Fibroblast of the aortic adventitia (primary cell): ENCODE results near the gene TTLL10. TPM values are rescaled to one million over a fixed set of nuclear protein-coding genes. Genes with fewer than 3 reads are reported as not detected.

Experiments used
- DNase-seq: peaks from one replicate; pipeline ENCODE4 v3.0.0-alpha.2; 2010; ENCODE audit warnings: low read depth
- H3K4me3 ChIP-seq: 2 replicates; pipeline ENCODE4 v1.5.1; 2011; ENCODE audit warnings: low read depth, mild to moderate bottlenecking, control low read depth, low read length, moderate library complexity
- total RNA-seq: library from RNA; depleted of rRNA; stranded (reverse); fragments of >200 nt; gene quantifications from 2 replicates; pipeline ENCODE4 v1.2.3, GENCODE V29; 2012; ENCODE audit warnings: low replicate concordance
- TF ChIP-seq, protein P1 (sequence below): IDR thresholded peaks from 2 replicates; pipeline ENCODE4 v1.5.1; 2011; ENCODE audit warnings: mild to moderate bottlenecking, low read length, control low read depth, inconsistent platforms; ENCODE audit not compliant: insufficient read depth

TTLL10 gene
- total RNA-seq, 1 donor = not detected

DNA sequence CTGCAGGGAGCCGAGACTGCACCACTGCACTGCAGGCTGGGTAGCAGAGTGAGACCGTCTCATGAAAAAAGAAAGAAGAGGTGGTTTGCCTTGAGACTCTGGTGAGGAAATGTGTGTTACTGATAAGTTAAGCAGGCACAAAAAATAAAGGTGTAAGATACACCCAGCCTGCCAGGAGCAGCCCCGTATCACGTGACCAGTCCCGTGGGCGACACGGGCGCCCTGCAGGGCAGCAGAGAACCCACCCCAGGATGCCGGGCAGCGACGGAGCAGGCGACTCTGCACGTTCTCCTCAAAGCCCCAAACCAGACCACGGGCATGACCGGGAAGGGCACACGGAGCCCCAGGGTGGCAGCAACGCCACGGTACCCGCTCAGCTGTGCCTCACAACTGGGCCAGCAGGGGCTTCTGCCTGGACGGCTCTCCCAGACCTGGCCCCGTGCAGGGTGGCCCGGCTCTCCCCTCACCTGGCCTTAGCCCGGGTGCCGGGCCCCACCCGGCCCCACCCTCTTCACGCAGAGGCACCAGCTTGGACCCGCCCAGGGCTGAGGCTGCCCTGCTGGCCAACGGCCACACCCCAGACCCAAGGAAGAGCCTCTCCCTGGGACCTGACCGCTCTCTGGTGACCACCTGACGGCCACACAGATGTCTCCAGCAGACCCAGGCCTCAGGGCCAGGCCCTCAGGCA is 48.4 kb downstream of the TTLL10 start:
- DNase-seq = no peak
- TF ChIP-seq, protein P1, sequence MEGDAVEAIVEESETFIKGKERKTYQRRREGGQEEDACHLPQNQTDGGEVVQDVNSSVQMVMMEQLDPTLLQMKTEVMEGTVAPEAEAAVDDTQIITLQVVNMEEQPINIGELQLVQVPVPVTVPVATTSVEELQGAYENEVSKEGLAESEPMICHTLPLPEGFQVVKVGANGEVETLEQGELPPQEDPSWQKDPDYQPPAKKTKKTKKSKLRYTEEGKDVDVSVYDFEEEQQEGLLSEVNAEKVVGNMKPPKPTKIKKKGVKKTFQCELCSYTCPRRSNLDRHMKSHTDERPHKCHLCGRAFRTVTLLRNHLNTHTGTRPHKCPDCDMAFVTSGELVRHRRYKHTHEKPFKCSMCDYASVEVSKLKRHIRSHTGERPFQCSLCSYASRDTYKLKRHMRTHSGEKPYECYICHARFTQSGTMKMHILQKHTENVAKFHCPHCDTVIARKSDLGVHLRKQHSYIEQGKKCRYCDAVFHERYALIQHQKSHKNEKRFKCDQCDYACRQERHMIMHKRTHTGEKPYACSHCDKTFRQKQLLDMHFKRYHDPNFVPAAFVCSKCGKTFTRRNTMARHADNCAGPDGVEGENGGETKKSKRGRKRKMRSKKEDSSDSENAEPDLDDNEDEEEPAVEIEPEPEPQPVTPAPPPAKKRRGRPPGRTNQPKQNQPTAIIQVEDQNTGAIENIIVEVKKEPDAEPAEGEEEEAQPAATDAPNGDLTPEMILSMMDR = no peak
- no peak overlapping the region for H3K4me3 ChIP-seq

DNA sequence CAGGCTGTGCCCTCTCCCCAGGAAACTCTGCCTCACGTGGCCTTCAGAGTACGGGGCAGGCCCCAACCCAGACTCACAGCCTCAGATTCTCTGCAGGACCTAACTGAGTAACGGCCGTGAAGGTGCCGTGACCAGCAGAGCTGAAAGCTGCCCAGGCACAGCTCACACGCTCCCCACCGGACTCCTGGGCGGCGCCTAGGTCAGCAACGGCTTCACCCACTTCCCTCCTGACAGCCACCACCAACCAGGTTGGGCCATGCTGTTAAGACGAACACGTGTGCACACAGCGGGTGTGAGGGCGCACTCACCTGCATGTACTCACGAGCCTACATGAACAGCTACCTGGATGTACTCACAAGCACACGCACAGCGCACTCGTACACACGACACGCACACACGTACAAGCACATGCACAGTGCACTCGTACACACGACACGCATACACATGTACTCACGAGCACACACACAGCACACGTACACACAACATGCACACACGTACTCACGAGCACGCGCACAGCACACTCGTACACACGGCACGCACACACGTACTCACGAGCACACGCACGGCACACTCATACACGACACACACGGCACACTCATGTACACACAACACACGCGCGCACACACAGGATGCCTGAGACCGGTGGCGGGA is 49.0 kb downstream of the TTLL10 start:
- H3K4me3 ChIP-seq = no peak overlapping the region
- no peak for DNase-seq
- TF ChIP-seq, protein P1 = no peak

DNA sequence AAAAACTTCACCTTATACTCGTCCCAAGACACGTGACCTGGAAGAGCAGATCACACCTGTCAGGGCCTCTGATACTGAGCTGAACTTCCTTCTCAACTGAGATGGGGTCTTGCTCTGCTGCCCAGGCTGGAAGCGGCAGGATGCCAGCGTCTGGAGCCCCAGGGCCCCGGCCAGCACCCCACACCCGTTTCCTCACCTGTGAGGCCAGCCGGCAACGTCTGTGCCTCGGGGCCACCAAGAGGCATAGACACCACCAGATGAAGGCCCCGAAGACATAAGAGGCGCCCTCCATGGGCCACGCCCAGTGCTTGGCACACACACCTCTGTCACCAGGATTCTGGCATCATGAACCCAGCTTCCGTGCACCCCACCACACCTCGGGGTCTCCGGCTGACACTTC is 49.6 kb downstream of the TTLL10 start:
- DNase-seq = no peak
- no peak overlapping the region for H3K4me3 ChIP-seq
- TF ChIP-seq, protein P1 = no peak

DNA sequence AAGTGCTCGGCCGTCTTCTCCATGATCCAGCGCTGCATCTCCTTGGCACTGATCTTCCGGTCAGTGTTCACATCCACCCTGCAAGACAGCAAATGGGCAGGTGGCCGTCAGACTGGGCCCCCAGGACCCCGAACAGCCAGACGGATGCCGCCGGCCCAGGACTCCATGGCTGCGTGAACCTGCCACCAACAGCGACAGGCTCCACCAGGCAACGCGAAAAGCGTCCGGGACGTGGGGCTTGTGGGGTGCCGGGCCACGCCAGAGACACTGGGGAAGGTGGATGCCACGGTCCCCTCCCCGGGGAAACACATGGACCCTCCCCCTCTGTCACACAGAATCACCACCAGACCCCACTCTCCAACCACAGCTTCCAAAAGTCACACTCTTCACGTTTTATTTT is 50.2 kb downstream of the TTLL10 start:
- no peak for DNase-seq
- TF ChIP-seq, protein P1 = no peak
- H3K4me3 ChIP-seq = no peak overlapping the region

DNA sequence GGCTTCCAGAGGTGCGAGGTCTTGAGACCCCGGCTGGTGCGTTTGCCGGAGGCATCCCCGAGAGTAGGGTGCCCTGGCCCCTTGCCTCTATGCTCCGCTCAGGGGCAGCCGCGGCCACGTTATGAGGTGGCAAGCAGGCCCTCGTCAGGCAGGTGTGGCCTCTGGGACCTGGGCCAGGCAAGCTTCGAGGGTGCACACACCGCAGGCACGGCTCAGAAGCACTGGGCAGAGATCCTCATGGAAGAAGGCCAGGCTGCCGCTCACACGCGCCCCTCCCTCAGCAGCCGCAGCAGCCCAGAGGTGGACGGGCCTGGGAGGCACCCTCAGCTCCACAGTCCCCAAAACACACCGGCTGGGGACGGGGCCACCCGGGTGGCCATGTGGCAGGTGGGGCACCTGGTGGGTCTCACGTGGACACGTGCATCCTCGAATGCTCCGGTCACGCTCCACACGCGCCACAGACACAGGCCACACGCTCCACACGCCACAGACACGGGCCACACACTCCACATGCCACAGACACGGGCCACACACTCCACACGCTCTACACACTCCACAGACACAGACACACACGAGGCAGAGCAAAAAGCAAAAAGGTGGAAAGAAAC is 51.7 kb downstream of the TTLL10 start:
- TF ChIP-seq, protein P1 = no peak
- no peak for DNase-seq
- no peak overlapping the region for H3K4me3 ChIP-seq

DNA sequence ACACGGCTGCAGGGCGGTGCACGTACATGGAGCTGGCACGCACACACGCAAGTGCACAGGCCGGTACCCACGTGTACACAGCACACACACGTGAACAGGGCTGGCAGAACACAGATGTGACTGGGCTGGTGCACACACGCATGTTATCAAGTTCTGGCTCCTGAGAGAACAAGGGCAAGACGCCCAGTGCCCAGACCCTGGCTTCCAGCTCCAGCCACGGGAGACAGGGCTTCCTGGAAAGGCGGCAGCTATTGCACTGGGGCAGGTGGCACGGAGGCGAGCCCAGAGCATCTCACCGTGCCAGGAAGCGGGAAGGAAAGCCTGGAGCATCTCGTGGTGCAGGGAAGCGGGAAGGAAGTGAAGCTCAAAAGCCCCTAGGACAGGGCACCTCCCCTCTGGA is 52.2 kb downstream of the TTLL10 start:
- H3K4me3 ChIP-seq = no peak overlapping the region
- TF ChIP-seq, protein P1 = no peak
- DNase-seq = no peak
